Measurements from ENCODE around the gene CLCF1.

CLCF1 gene

DNA sequence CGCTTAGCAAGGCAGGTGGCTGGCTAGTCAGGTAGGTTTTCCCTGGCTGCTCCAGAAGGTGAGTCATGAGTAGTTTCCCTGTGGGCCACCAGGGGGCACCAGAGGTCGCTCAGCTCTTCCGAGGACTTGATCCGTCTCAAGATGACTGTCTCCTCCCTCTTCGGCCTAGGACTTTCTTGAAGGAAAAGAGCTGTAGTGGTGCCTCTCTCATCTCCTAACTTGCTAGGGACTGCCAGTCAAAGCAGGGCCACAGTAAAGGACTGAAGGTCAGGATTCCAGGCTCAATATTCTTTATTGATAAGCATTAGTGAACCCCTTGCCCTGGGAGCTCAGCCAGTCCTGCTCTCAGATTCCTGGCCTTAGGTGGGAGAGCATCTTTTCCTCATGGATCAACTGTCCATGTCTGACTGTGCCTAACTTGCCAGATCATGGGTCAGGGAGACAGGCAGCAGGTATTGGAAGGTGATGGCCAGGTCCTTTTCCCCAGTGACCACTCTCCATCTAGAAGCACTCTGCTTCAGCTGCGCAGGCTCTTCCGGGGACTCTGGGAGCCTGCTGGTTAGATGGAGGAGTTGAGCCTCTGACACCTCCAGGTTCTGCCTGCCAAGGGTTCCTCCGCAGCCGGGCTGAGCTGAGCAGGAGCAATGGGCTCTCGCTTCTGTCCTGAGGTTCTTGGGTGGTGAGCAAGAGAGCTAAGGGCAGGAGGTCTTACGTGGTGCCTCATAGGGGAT is 22.0 kb downstream of the CLCF1 start:
- peak overlapping the region; percentile 97 for H3K27ac ChIP-seq
- POLR2A ChIA-PET (ENCODE audit: low non-redundant PET) = interaction anchor here (0.8 to 2.2 kb wide), 2 partner anchors 28 to 30 kb away, joined by 3 to 7 read pairs; no protein-coding TSS in a partner anchor
- CTCF ChIA-PET = interaction anchor here (0.6 to 5.9 kb wide), 22 partner anchors 9 to 470 kb away, joined by 3 to 113 read pairs (median 4); partner anchors contain the start of genes CLCF1 and PPP1CA
- DNase-seq (ENCODE audit: low spot score) = peak; percentile 84
- TF ChIP-seq, protein P1, sequence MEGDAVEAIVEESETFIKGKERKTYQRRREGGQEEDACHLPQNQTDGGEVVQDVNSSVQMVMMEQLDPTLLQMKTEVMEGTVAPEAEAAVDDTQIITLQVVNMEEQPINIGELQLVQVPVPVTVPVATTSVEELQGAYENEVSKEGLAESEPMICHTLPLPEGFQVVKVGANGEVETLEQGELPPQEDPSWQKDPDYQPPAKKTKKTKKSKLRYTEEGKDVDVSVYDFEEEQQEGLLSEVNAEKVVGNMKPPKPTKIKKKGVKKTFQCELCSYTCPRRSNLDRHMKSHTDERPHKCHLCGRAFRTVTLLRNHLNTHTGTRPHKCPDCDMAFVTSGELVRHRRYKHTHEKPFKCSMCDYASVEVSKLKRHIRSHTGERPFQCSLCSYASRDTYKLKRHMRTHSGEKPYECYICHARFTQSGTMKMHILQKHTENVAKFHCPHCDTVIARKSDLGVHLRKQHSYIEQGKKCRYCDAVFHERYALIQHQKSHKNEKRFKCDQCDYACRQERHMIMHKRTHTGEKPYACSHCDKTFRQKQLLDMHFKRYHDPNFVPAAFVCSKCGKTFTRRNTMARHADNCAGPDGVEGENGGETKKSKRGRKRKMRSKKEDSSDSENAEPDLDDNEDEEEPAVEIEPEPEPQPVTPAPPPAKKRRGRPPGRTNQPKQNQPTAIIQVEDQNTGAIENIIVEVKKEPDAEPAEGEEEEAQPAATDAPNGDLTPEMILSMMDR (conservative IDR thresholded peaks at IDR 0.05; ENCODE audit: low read depth) = peak; percentile 92

DNA sequence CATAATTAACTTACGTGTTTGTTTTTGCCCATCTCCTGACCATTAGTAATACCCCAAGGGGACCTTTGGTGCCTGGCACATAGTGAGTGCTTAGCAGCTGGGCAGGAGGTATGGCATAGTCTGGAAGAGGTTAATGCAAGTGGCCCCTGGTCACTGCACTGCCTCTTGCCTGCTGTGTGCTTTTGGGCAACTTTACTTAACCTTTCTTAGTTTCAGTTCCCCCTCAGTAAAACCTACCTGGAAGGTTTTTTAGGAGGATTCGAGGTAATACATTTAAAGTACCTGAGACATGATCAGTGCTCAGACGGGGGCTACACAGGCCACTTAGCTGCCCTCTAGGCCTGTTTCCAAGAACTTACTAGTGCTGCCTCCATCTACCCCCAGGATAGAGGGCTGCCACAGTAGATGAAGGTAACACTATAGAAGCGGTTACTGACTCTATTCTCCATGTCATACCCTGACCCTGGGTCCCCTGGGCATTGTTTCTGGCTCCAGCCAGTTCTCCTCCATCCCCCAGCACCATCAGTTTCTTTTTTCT is 23.4 kb downstream of the CLCF1 start:
- ChIA-PET POLR2A (ENCODE audit: low non-redundant PET) (no interaction called here), CTCF (interaction anchor here (0.7 to 5.9 kb wide), 2 partner anchors 30 to 292 kb away, joined by 3 to 113 read pairs; no protein-coding TSS in a partner anchor)
- TF ChIP-seq, protein P1 (conservative IDR thresholded peaks at IDR 0.05; ENCODE audit: low read depth) = no peak
- no peak for DNase-seq (ENCODE audit: low spot score)
- peak overlapping the region; percentile 55 for H3K27ac ChIP-seq

- ChIA-PET POLR2A (ENCODE audit: low non-redundant PET) (no interaction called here), CTCF (interaction anchor here (0.6 to 5.9 kb wide), 3 partner anchors 18 to 292 kb away, joined by 3 to 113 read pairs (median 3); no protein-coding TSS in a partner anchor)
- no peak for DNase-seq (ENCODE audit: low spot score)
- TF ChIP-seq, protein P1 (conservative IDR thresholded peaks at IDR 0.05; ENCODE audit: low read depth) = no peak
- peak overlapping the region; percentile 55 for H3K27ac ChIP-seq
Observed at GRCh38 chr11:67349457-67349856, 23.9 kb downstream of the CLCF1 start.

DNA sequence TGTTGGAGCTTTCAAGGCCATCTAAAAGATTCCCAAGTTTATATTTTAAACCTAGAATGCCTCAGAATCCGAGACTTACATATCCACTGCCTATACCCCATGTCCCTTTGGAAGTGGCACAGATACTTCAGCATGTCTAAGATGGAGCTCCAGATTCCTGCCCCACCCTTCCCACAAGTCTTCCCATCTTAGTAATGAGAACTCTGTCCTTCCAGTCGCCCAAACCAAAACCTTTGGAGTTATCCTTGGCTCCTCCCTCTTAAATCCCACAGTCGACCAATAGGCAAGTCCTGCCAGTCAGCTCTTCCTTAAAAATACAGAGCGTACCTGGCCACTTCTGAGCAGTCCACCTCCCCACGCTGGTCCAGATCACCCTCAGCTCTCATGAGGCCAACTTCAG is 24.4 kb downstream of the CLCF1 start:
- ChIA-PET CTCF (interaction anchor here (0.6 to 5.9 kb wide), 2 partner anchors 18 to 31 kb away, joined by 3 to 113 read pairs; no protein-coding TSS in a partner anchor), POLR2A (ENCODE audit: low non-redundant PET) (interaction anchor here (0.5 kb wide), 1 partner anchor 137 kb away, joined by 7 read pairs; no protein-coding TSS in a partner anchor)
- H3K27ac ChIP-seq = peak overlapping the region; percentile 74
- TF ChIP-seq, protein P1 (conservative IDR thresholded peaks at IDR 0.05; ENCODE audit: low read depth) = no peak
- no peak for DNase-seq (ENCODE audit: low spot score)

- no peak for DNase-seq (ENCODE audit: low spot score)
- TF ChIP-seq, protein P1 (conservative IDR thresholded peaks at IDR 0.05; ENCODE audit: low read depth) = no peak
- H3K27ac ChIP-seq = peak overlapping the region; percentile 74
- ChIA-PET POLR2A (ENCODE audit: low non-redundant PET) (no interaction called here), CTCF (interaction anchor here (1.3 to 5.9 kb wide), 3 partner anchors 32 to 34 kb away, joined by 4 to 113 read pairs (median 22); no protein-coding TSS in a partner anchor)
Observed at GRCh38 chr11:67347964-67348749, 25.2 kb downstream of the CLCF1 start.
